C4-2B (cell line): Measurements from ENCODE around the gene GJD4.
A peak's percentile ranks its signal among the peaks of the same experiment; 100 is the strongest.

Source experiments
- ZFX ChIP-seq: fragments of 450-650 bp; IDR thresholded peaks from 2 replicates; pipeline ENCODE4 v1.6.1; 2017
- TF ChIP-seq, protein P1 (sequence below): fragments of 450-650 bp; conservative IDR thresholded peaks from 2 replicates; pipeline ENCODE4 v1.5.1; 2017; ENCODE audit warnings: mild to moderate bottlenecking

DNA sequence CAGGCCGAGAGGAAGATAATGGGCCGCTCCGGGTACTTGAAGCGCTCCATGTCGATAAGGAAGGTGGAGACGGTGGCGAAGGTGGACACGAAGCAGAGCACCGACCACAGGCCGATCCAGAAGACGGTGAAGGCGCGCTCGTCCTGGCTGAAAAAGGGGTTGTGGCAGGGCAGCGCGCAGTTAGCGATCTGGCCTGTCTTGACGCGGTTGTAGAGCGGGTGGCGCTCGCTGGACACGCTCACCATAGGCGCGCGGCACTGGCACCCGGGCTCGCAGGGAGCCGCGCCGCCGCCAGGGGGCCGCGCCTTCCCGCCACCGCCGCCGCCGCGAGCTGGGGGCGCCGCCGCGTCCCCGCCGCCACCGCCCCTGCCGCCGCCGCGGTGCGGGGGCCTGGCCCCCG is 35.3 kb downstream of the GJD4 start:
- TF ChIP-seq, protein P1, sequence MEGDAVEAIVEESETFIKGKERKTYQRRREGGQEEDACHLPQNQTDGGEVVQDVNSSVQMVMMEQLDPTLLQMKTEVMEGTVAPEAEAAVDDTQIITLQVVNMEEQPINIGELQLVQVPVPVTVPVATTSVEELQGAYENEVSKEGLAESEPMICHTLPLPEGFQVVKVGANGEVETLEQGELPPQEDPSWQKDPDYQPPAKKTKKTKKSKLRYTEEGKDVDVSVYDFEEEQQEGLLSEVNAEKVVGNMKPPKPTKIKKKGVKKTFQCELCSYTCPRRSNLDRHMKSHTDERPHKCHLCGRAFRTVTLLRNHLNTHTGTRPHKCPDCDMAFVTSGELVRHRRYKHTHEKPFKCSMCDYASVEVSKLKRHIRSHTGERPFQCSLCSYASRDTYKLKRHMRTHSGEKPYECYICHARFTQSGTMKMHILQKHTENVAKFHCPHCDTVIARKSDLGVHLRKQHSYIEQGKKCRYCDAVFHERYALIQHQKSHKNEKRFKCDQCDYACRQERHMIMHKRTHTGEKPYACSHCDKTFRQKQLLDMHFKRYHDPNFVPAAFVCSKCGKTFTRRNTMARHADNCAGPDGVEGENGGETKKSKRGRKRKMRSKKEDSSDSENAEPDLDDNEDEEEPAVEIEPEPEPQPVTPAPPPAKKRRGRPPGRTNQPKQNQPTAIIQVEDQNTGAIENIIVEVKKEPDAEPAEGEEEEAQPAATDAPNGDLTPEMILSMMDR = peak; percentile 61
- no peak for TF ChIP-seq ZFX
